Measurements from ENCODE around the gene KCNK2. TPM values are rescaled to one million over a fixed set of nuclear protein-coding genes. Genes with fewer than 3 reads are reported as not detected.

Gene KCNK2
- total and polyA plus RNA-seq, 8 donors: 0.10 to 0.26 (median 0.15) TPM; not detected in 2

DNA sequence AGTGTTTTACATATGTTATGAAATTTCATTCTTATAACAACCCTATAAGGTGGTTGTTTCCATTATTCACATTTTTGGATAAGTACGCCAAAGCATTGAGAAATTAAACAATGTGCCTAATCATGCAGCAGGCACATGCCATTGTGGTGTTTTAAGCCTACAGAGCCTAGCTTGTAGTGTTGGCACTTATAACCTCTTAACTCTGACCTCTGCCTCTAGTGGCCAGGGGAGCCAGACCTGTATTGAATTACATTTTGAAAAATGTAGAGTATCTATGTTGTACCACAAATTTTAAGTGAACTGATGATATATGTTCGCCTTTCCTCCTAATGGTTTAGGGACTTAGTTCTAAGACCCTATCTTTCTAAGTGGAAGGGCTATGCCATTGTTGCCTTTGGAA is 61.0 kb downstream of the KCNK2 start:
- Histone ChIP-seq H3K4me3 (no peak overlapping the region), H3K36me3 (no peaks in the 10 kb centered on the region), H3K9me3 (peaks cover 0 to 10% of the 10 kb centered on the region in 2 donors), H3K27me3 (no peaks in the 10 kb centered on the region), H3K27ac (no peak overlapping the region), H3K4me1 (no peaks in the 10 kb centered on the region)
- TF ChIP-seq CTCF (IDR thresholded peaks at IDR 0.05): no peak
- no peak for ATAC-seq
- intact Hi-C loops (cut with DNase I): no loop called here
- no peak for DNase-seq

GRCh38 chr1:215146240-215146975 is 63.9 kb downstream of the KCNK2 start:
- intact Hi-C loops (cut with DNase I): no loop called here
- ATAC-seq: peak; percentile 42
- no peaks in the 10 kb centered on the region for H3K36me3 ChIP-seq

DNA sequence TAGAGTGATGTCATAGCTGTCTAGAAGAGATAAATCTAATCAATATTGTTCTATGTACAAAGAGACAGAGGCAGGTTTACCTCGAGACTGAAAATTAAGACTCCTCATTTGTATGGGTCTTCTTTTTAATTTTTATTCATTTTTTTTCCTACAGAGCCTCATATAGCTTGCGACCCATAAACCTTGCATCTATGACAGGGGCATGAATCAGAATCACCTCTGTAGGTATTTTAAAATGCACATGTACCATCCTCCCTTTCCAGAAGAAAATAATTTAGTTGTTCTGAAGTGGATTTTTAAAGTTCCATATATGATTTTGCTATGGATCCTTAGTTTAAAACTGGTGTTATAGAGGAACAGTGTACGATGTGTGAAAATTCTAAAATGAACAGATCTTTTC is 64.5 kb downstream of the KCNK2 start:
- ATAC-seq (no peak), DNase-seq (no peak)
- intact Hi-C loops (cut with DNase I): no loop called here
- Histone ChIP-seq H3K36me3 (no peaks in the 10 kb centered on the region), H3K9me3 (no peaks in the 10 kb centered on the region), H3K27ac (no peak overlapping the region), H3K4me1 (no peaks in the 10 kb centered on the region), H3K27me3 (no peaks in the 10 kb centered on the region), H3K4me3 (no peak overlapping the region)
- no peak for TF ChIP-seq CTCF (IDR thresholded peaks at IDR 0.05)

More at GRCh38 chr1:215146240-215146975, 63.9 kb downstream of the KCNK2 start:
- TF ChIP-seq CTCF (IDR thresholded peaks at IDR 0.05): peak in 1 of 2 donors; percentile 16
- no peak overlapping the region for H3K4me3 ChIP-seq
- peak in 1 of 4 donors; percentile 26 for DNase-seq
- peaks cover 0 to 6% of the 10 kb centered on the region in 2 donors for H3K9me3 ChIP-seq
- no peaks in the 10 kb centered on the region for H3K27me3 ChIP-seq
- H3K27ac ChIP-seq: no peak overlapping the region
- no peaks in the 10 kb centered on the region for H3K4me1 ChIP-seq

DNA sequence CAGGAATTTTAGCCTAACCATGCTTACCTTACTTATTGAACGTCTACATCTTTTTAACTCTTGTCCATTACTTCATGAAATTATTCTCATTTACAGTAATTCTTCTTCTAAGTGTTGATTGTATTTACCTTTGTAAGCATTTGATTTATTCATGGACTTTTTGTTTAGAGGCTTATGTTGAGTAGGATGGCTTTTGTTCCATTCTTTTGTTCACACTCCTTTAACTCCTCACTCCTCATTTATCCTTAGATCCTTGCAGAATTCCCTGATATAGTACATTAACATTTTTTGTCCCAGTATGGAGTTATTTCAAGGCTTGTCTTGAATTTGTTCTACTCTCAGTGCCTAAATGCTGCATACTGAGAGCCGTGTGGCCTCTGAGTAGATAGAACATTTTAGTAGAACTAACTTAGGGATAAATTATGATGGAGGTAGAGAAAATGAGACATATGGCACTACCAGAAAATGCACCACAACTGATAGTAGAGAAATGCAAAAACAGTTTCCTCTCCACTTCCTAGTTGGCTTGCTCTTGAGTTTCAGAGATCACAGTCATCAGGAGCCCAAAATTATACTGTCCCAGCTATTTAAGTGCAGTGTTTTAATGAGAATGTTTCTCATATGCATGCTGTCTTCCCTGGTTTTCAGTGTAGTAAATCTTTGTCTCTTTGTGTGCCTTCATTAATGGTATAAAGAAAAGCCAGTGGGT is 69.5 kb downstream of the KCNK2 start:
- intact Hi-C loops (cut with DNase I): no loop called here
- TF ChIP-seq CTCF (IDR thresholded peaks at IDR 0.05): no peak
- H3K36me3 ChIP-seq: no peaks in the 10 kb centered on the region

GRCh38 chr1:215156232-215156631 is 73.7 kb downstream of the KCNK2 start:
- intact Hi-C loops (cut with DNase I): no loop called here

More for the DNA sequence above, 69.5 kb downstream of the KCNK2 start:
- DNase-seq (no peak), ATAC-seq (no peak)
- Histone ChIP-seq H3K4me3 (no peak overlapping the region), H3K4me1 (no peaks in the 10 kb centered on the region), H3K9me3 (no peaks in the 10 kb centered on the region), H3K27ac (no peak overlapping the region), H3K27me3 (no peaks in the 10 kb centered on the region)

More at GRCh38 chr1:215156232-215156631, 73.7 kb downstream of the KCNK2 start:
- Histone ChIP-seq H3K9me3 (no peaks in the 10 kb centered on the region), H3K4me3 (no peak overlapping the region), H3K27me3 (no peaks in the 10 kb centered on the region), H3K36me3 (no peaks in the 10 kb centered on the region), H3K4me1 (no peaks in the 10 kb centered on the region), H3K27ac (no peak overlapping the region)
- no peak for TF ChIP-seq CTCF (IDR thresholded peaks at IDR 0.05)
- ATAC-seq (no peak), DNase-seq (peak in 1 of 4 donors; percentile 4)

Measured in left lung (tissue), 10 donors.